Nephron progenitor cell (in vitro differentiated cells): Measurements from ENCODE around the gene THOP1.

Experiments used
- DNase-seq: peaks from one replicate; pipeline ENCODE4 v3.0.0; 2021
- H3K27ac Mint-ChIP-seq: 2 replicates; pipeline ENCODE4 v1.8.0; 2021; ENCODE audit warnings: mild to moderate bottlenecking, moderate library complexity, mixed read lengths
- H3K27me3 Mint-ChIP-seq: 2 replicates; pipeline ENCODE4 v1.8.0; 2021; ENCODE audit warnings: mild to moderate bottlenecking, low read depth, mixed read lengths; ENCODE audit not compliant: poor library complexity
- H3K36me3 Mint-ChIP-seq: 2 replicates; pipeline ENCODE4 v1.8.0; 2021; ENCODE audit warnings: low read depth, mixed read lengths
- H3K4me1 Mint-ChIP-seq: 2 replicates; pipeline ENCODE4 v1.8.0; 2021; ENCODE audit warnings: mixed read lengths
- H3K4me3 Mint-ChIP-seq: 2 replicates; pipeline ENCODE4 v1.8.0; 2021; ENCODE audit warnings: mild to moderate bottlenecking, moderate library complexity, mixed read lengths
- H3K9me3 Mint-ChIP-seq: 2 replicates; pipeline ENCODE4 v1.8.0; 2021; ENCODE audit warnings: mild to moderate bottlenecking, moderate library complexity, mixed read lengths
- CTCF ChIP-seq: fragments of 200-600 bp; sonication (generic); IDR thresholded peaks from 2 replicates; pipeline ENCODE4 v1.5.0; 2021; ENCODE audit warnings: antibody characterized with exemption

Gene THOP1

DNA sequence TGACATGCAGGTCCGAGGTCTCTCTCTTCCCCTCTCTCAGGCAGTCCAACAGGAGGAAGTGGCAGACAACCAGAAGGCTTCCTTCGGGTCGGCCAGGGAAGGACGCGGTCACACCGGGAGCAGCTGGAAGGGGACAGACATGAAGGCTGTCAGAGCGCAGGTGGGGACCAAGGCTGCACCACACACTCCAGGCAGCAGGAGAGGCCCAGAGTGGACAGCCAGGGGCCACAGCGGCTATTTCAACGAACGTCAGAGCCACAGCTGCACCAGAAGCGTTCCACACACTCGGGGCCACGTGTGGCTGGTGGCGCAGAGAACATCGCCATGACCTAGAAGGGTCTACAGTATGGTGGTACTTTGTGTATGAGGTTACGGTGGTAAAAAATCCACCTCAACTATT is 29.5 kb upstream of the THOP1 start:
- Mint-ChIP-seq H3K4me1 (no peaks in the 10 kb centered on the region), H3K4me3 (no peak overlapping the region), H3K27ac (peak overlapping the region; percentile 78), H3K27me3 (peaks cover 4% of the 10 kb centered on the region), H3K9me3 (no peaks in the 10 kb centered on the region), H3K36me3 (peaks cover 29% of the 10 kb centered on the region)
- no peak for DNase-seq
- no peak for TF ChIP-seq CTCF

DNA sequence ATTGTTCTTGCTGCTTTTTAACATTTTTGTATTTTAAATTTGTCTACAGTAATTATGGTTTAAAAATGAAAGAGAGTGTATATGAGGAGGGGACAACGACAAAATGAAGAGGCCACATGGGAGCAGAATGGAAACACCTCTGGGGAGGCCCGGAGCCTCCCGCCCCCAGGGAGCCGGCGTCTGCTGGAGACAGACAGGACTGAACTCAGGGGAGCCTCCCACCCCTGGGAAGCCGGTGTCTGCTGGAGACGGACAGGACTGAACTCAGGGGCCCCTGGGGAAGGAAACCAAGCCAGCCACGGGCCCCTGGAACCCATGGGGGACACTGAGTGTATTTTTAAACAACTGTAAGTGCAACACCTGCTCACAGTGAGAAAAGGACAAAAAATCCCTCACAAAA is 28.8 kb upstream of the THOP1 start:
- Mint-ChIP-seq H3K4me3 (no peak overlapping the region), H3K27me3 (peaks cover under 1% of the 10 kb centered on the region)

GRCh38 chr19:2756921-2757881 is 28.1 kb upstream of the THOP1 start:
- Mint-ChIP-seq H3K4me1 (no peaks in the 10 kb centered on the region), H3K27ac (no peak overlapping the region), H3K36me3 (peaks cover 29% of the 10 kb centered on the region), H3K27me3 (no peaks in the 10 kb centered on the region), H3K4me3 (no peak overlapping the region), H3K9me3 (no peaks in the 10 kb centered on the region)
- DNase-seq: no peak
- no peak for TF ChIP-seq CTCF

More for the DNA sequence above, 28.8 kb upstream of the THOP1 start:
- no peak for TF ChIP-seq CTCF
- no peak overlapping the region for H3K27ac Mint-ChIP-seq
- no peaks in the 10 kb centered on the region for H3K9me3 Mint-ChIP-seq
- no peaks in the 10 kb centered on the region for H3K4me1 Mint-ChIP-seq
- no peak for DNase-seq
- peaks cover 29% of the 10 kb centered on the region for H3K36me3 Mint-ChIP-seq

DNA sequence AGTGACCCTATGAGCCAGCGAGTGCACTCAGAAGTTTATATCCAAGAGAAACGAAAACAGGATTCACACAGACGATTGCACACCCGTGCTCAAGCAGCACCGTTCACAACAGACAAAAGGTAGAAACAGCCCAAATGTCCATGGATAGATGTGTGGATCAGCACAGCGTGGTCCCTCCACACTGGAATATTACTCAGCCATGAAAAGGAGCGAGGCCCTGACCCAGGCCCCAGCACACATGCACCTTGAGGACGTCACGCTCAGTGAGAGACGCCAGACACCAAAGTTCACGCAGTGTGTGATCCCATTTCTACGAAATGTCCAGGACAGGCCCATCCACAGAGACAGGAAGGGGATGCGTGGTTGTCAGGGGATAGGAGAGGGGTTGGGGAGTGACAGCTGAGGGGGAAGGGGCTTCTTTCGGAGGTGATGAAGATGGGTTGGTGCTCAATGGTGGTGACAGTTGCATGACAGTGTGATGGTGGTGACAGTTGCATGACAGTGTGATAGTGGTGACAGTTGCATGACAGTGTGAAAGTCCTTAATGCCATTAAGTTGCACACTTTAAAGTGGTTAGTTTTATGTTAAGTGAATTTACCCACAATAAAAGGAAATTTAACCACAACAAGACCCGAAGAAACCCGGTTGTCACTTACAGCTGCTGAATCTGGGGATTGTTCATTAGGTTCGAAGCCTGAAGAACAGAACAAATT is 26.5 kb upstream of the THOP1 start:
- Mint-ChIP-seq H3K9me3 (no peaks in the 10 kb centered on the region), H3K4me3 (no peak overlapping the region), H3K36me3 (peaks cover 29% of the 10 kb centered on the region), H3K27ac (no peak overlapping the region), H3K27me3 (no peaks in the 10 kb centered on the region), H3K4me1 (no peaks in the 10 kb centered on the region)
- no peak for DNase-seq
- no peak for TF ChIP-seq CTCF

- Mint-ChIP-seq H3K4me3 (no peak overlapping the region), H3K4me1 (no peaks in the 10 kb centered on the region), H3K27ac (no peak overlapping the region), H3K36me3 (peaks cover 29% of the 10 kb centered on the region), H3K27me3 (no peaks in the 10 kb centered on the region), H3K9me3 (no peaks in the 10 kb centered on the region)
- no peak for DNase-seq
- TF ChIP-seq CTCF: no peak
Measured at GRCh38 chr19:2759362-2759761, 25.9 kb upstream of the THOP1 start.
